K562 (cell line): Measurements from ENCODE around the gene PIK3CG. TPM values are rescaled to one million over a fixed set of nuclear protein-coding genes. Genes with fewer than 3 reads are reported as not detected.
A peak's percentile ranks its signal among the peaks of the same experiment; 100 is the strongest.

Experiments
- E2F6 ChIP-seq, 2 experiments: IDR thresholded peaks; 2 replicates each; pipeline ENCODE4 v1.6.1; 2011; ENCODE audit warnings: borderline replicate concordance in 1 of 2, control low read depth in 1 of 2, low read depth in 1 of 2, low read length in 1 of 2, mild to moderate bottlenecking in 1 of 2, mixed read lengths in 1 of 2, moderate library complexity in 1 of 2; ENCODE audit not compliant: insufficient read depth in 1 of 2, insufficient read length in 1 of 2, poor library complexity in 1 of 2, severe bottlenecking in 1 of 2; ENCODE audit errors: extremely low read depth in 1 of 2
- EP300 ChIP-seq: IDR thresholded peaks from 2 replicates; pipeline ENCODE4 v1.6.1; 2012; ENCODE audit warnings: low read length, improper control_type of control experiment
- GTF2A2 ChIP-seq: IDR thresholded peaks from 2 replicates; pipeline ENCODE4 v1.6.1; 2016; ENCODE audit warnings: mild to moderate bottlenecking, missing genetic modification characterization, missing compliant biosample characterization
- KDM1A ChIP-seq, 2 experiments: fragments of 450-650 bp; IDR thresholded peaks; 2 replicates each; pipeline ENCODE4 v1.6.1; 2016; ENCODE audit warnings: mild to moderate bottlenecking in 2 of 2
- MCM3 ChIP-seq: fragments of 450-650 bp; IDR thresholded peaks from 2 replicates; pipeline ENCODE4 v1.6.1; 2016
- MNT ChIP-seq, 2 experiments: fragments of 450-650 bp; conservative IDR thresholded peaks; 2 replicates each; pipeline ENCODE4 v1.6.1; 2017; ENCODE audit warnings: mild to moderate bottlenecking in 2 of 2, moderate library complexity in 2 of 2
- PHTF2 ChIP-seq: fragments of 250-450 bp; sonication (Bioruptor Pico); IDR thresholded peaks from 2 replicates; pipeline ENCODE4 v1.5.0; 2021; ENCODE audit warnings: mild to moderate bottlenecking
- PRDM10 ChIP-seq: fragments of 450-650 bp; IDR thresholded peaks from 2 replicates; pipeline ENCODE4 v1.6.1; 2018; ENCODE audit not compliant: partially characterized antibody
- TBP ChIP-seq: optimal IDR thresholded peaks from 2 replicates; pipeline ENCODE3; 2011; ENCODE audit warnings: low read depth, low read length, improper control_type of control experiment
- TCF15 ChIP-seq: fragments of 250-450 bp; sonication (Bioruptor Pico); IDR thresholded peaks from 2 replicates; pipeline ENCODE4 v1.8.0; 2022; ENCODE audit warnings: moderate library complexity, mild to moderate bottlenecking, inconsistent platforms
- THAP7 ChIP-seq: fragments of 250-450 bp; sonication (Bioruptor Pico); IDR thresholded peaks from 2 replicates; pipeline ENCODE4 v1.5.0; 2021
- U2AF2 ChIP-seq: fragments of 200-400 bp; formaldehyde crosslinking; optimal IDR thresholded peaks from 2 replicates; pipeline ENCODE3; 2017; ENCODE audit warnings: low read depth, mild to moderate bottlenecking, low read length
- ZBTB2 ChIP-seq: fragments of 450-650 bp; IDR thresholded peaks from 2 replicates; pipeline ENCODE4 v1.6.1; 2016; ENCODE audit warnings: antibody characterized with exemption
- ZBTB9 ChIP-seq: fragments of 450-650 bp; formaldehyde crosslinking; IDR thresholded peaks from 2 replicates; pipeline ENCODE4 v1.4.0; 2020; ENCODE audit warnings: mild to moderate bottlenecking, moderate library complexity
- ZFP1 ChIP-seq: fragments of 450-650 bp; formaldehyde crosslinking; IDR thresholded peaks from 2 replicates; pipeline ENCODE4 v1.4.0; 2020; ENCODE audit warnings: mild to moderate bottlenecking, mixed read lengths
- ZNF589 ChIP-seq: fragments of 200-800 bp; sonication (Bioruptor generic); IDR thresholded peaks from 2 replicates; pipeline ENCODE4 v1.6.1; 2016; ENCODE audit warnings: low read depth, missing genetic modification characterization, missing compliant biosample characterization
- polyA plus RNA-seq, 8 experiments: library from polyadenylated mRNA; depleted of rRNA in 4 of 8; stranded (reverse) in 5 of 8; unstranded in 3 of 8; fragments of >200 nt; fragmentation: Nextera tagmentation in 2 of 8; fragmentation: Illumina TruSeq in 1 of 8; extraction: Ambion mirVana in 2 of 8; extraction: Trizol in 1 of 8; gene quantifications; 2 replicates each; pipeline versions ENCODE4 v1.2.1 to v1.2.3, GENCODE V29; 2011 to 2014; ENCODE audit warnings: inconsistent platforms in 1 of 8, missing spikeins in 1 of 8
- total RNA-seq, 7 experiments: library from RNA; depleted of rRNA in 6 of 7; stranded (reverse); fragments of >200 nt in 6 of 7; fragmentation: Illumina TruSeq in 2 of 7; extraction: Trizol in 2 of 7; gene quantifications; 2 replicates each; pipeline versions ENCODE4 v1.2.1 to v1.2.3, GENCODE V29; 2011 to 2021; ENCODE audit warnings: low replicate concordance in 1 of 7

Gene PIK3CG
- total and polyA plus RNA-seq, 9 of the 15 experiments (the other 6 are each of a cell fraction or from before 2014, with no cell fraction given), result 5.3 to 42.5 (median 29.0) TPM

GRCh38 chr7:106869954-106870353 is 4.9 kb downstream of the PIK3CG start (continued):
- TF ChIP-seq ZFP1 (CRISPR knock-in tag) (no peak), PHTF2 (CRISPR knock-in tag) (no peak), KDM1A (IDR thresholded peaks at IDR 0.05) (peak in 1 of 2 experiments; percentile 30; a peak in 1 of 4 replicates), GTF2A2 (tag) (no peak), ZBTB9 (CRISPR knock-in tag) (no peak), TCF15 (no peak), ZNF589 (CRISPR knock-in tag) (no peak), ZBTB2 (no peak), THAP7 (CRISPR knock-in tag) (no peak), MNT (conservative IDR thresholded peaks at IDR 0.05) (no peak), EP300 (peak; percentile 61; the same call in 1 of the 2 replicates), MCM3 (no peak), E2F6 (IDR thresholded peaks at IDR 0.05; ENCODE audit: borderline replicate concordance in 1 of 2, extremely low read depth in 1 of 2, insufficient read depth in 1 of 2, insufficient read length in 1 of 2, low read depth in 1 of 2, low read length in 1 of 2, poor library complexity in 1 of 2, severe bottlenecking in 1 of 2) (no peak), TBP (peak; percentile 18), PRDM10 (no peak), U2AF2 (no peak)
